CD14-positive monocyte (primary cell): ENCODE data around the gene TPTE2. TPM values are rescaled to one million over a fixed set of nuclear protein-coding genes. Genes with fewer than 3 reads are reported as not detected.
"Not testable (repeated sequence)": the region's sequence is repeated elsewhere in the genome, so short reads cannot be mapped to it uniquely, and the experiment has no call there.

Experiments
- DNase-seq, 3 donors: peaks; one replicate each; pipeline ENCODE4 v3.0.0-alpha.2; 2011 to 2022
- H2AFZ ChIP-seq: 2 replicates; pipeline ENCODE4 v1.6.0; 2012; ENCODE audit warnings: mild to moderate bottlenecking, low read depth, low read length, inconsistent platforms; ENCODE audit not compliant: insufficient read depth, poor library complexity, severe bottlenecking
- H3K27ac ChIP-seq, 2 donors: 1 replicate in 1 of 2; 2 replicates in 1 of 2; pipeline ENCODE4 v1.5.1; 2012 to 2013; ENCODE audit warnings: low read length in 2 of 2, control low read depth in 1 of 2, inconsistent platforms in 1 of 2, low read depth in 1 of 2, mild to moderate bottlenecking in 1 of 2
- H3K27me3 ChIP-seq, 2 donors: one replicate each; pipeline versions ENCODE4 v1.6.0 to v1.6.1; 2011 to 2013; ENCODE audit warnings: low read length in 2 of 2; ENCODE audit not compliant: control insufficient read depth in 2 of 2, insufficient read depth in 2 of 2
- H3K36me3 ChIP-seq, 2 donors: replicated peaks in 1 of 2; 1 replicate in 1 of 2; 2 replicates in 1 of 2; pipeline versions ENCODE4 v1.5.1 to v1.6.1; 2012 to 2013; ENCODE audit warnings: low read length in 2 of 2, control low read depth in 1 of 2, inconsistent platforms in 1 of 2, mild to moderate bottlenecking in 1 of 2; ENCODE audit not compliant: insufficient read depth in 2 of 2, control insufficient read depth in 1 of 2
- H3K4me1 ChIP-seq, 2 donors: 1 replicate in 1 of 2; 2 replicates in 1 of 2; pipeline versions ENCODE4 v1.5.1 to v1.6.1; 2012 to 2013; ENCODE audit warnings: low read length in 2 of 2, control low read depth in 1 of 2, inconsistent platforms in 1 of 2, mild to moderate bottlenecking in 1 of 2, moderate library complexity in 1 of 2; ENCODE audit not compliant: insufficient read depth in 2 of 2, control insufficient read depth in 1 of 2
- H3K4me2 ChIP-seq: replicated peaks from 2 replicates; pipeline ENCODE3; 2012; ENCODE audit warnings: low read length, moderate library complexity, mild to moderate bottlenecking; ENCODE audit not compliant: poor library complexity, severe bottlenecking; ENCODE audit errors: extremely low read depth
- H3K4me3 ChIP-seq, 3 experiments: fragments of 200-600 bp in 1 of 3; sonication (generic) in 1 of 3; replicated peaks in 1 of 3; 1 replicate in 2 of 3; 2 replicates in 1 of 3; pipeline ENCODE4 v1.5.1; 2011 to 2013; ENCODE audit warnings: low read length in 3 of 3, mild to moderate bottlenecking in 3 of 3, control low read depth in 2 of 3, low read depth in 2 of 3, inconsistent platforms in 1 of 3, moderate library complexity in 1 of 3
- H3K79me2 ChIP-seq: 2 replicates; pipeline ENCODE4 v1.6.0; 2012; ENCODE audit warnings: mild to moderate bottlenecking, control low read depth, inconsistent platforms, low read length, moderate library complexity; ENCODE audit not compliant: insufficient read depth
- H3K9ac ChIP-seq: 2 replicates; pipeline ENCODE4 v1.6.0; 2017; ENCODE audit warnings: low read length, mild to moderate bottlenecking; ENCODE audit not compliant: insufficient read depth, poor library complexity, severe bottlenecking
- H3K9me3 ChIP-seq, 2 donors: replicated peaks in 1 of 2; 1 replicate in 1 of 2; 2 replicates in 1 of 2; pipeline versions ENCODE4 v1.5.1 to v1.6.1; 2012 to 2013; ENCODE audit warnings: low read length in 2 of 2, control low read depth in 1 of 2; ENCODE audit not compliant: control insufficient read depth in 1 of 2, insufficient read depth in 1 of 2
- H4K20me1 ChIP-seq: 2 replicates; pipeline ENCODE4 v1.6.0; 2012; ENCODE audit warnings: mild to moderate bottlenecking, low read length, control low read depth, moderate library complexity; ENCODE audit not compliant: insufficient read depth
- H3K27ac Mint-ChIP-seq, 7 donors: one replicate each; pipeline ENCODE4 v1.8.0; 2020; ENCODE audit warnings: mild to moderate bottlenecking in 7 of 7, mixed read lengths in 7 of 7, moderate library complexity in 6 of 7, inconsistent platforms in 2 of 7
- H3K27me3 Mint-ChIP-seq, 3 donors: one replicate each; pipeline ENCODE4 v1.8.0; 2021 to 2022; ENCODE audit warnings: low read depth in 3 of 3, mild to moderate bottlenecking in 3 of 3, mixed read lengths in 3 of 3, moderate library complexity in 3 of 3, inconsistent platforms in 1 of 3
- H3K36me3 Mint-ChIP-seq, 2 donors: one replicate each; pipeline ENCODE4 v1.8.0; 2020; ENCODE audit warnings: mixed read lengths in 2 of 2, inconsistent platforms in 1 of 2, mild to moderate bottlenecking in 1 of 2
- H3K4me1 Mint-ChIP-seq: one replicate; pipeline ENCODE4 v1.8.0; 2020; ENCODE audit warnings: mild to moderate bottlenecking, mixed read lengths
- H3K4me3 Mint-ChIP-seq, 2 donors: one replicate each; pipeline ENCODE4 v1.8.0; 2020; ENCODE audit warnings: mild to moderate bottlenecking in 2 of 2, mixed read lengths in 2 of 2, moderate library complexity in 1 of 2
- H3K9me3 Mint-ChIP-seq, 7 donors: one replicate each; pipeline ENCODE4 v1.8.0; 2020 to 2022; ENCODE audit warnings: mixed read lengths in 7 of 7, mild to moderate bottlenecking in 6 of 7, moderate library complexity in 6 of 7, inconsistent platforms in 2 of 7
- WGBS: methylation state at CpG from one replicate; pipeline ENCODE4 v1.1.5; 2013; ENCODE audit warnings: missing lambda C conversion rate; ENCODE audit not compliant: insufficient coverage; 5-methylcytosine and 5-hydroxymethylcytosine counted together
- intact Hi-C, 2 donors: fragments of 100-400 bp; cut with micrococcal nuclease; formaldehyde crosslinking; loops; one replicate each; pipeline versions ENCODE4 v1.15.0 to v1.15.1; 2023
- polyA plus RNA-seq, 3 donors: library from polyadenylated mRNA; depleted of rRNA in 1 of 3; unstranded in 2 of 3; stranded (reverse) in 1 of 3; fragments of 300-500 nt in 2 of 3; fragments of >200 nt in 1 of 3; fragmentation: Illumina TruSeq in 2 of 3; gene quantifications; 1 replicate in 2 of 3; 2 replicates in 1 of 3; pipeline ENCODE4 v1.2.3, GENCODE V29; 2012 to 2021

TPTE2 gene
- polyA plus RNA-seq, 3 donors = not detected

- peaks cover 3 to 16% (median 10%) of the 10 kb centered on the region in 7 donors for H3K9me3 Mint-ChIP-seq
- no CpG with 5 or more reads among the region's 10 CpGs for WGBS
- peaks cover 0 to 20% of the 10 kb centered on the region in 2 donors for H3K9me3 ChIP-seq
- H3K79me2 ChIP-seq, H3K4me3 Mint-ChIP-seq, H3K27ac Mint-ChIP-seq, H3K27me3 Mint-ChIP-seq, H3K27ac ChIP-seq, DNase-seq, H3K4me1 Mint-ChIP-seq, H3K4me3 ChIP-seq, H2AFZ ChIP-seq, H4K20me1 ChIP-seq, intact Hi-C loops, H3K9ac ChIP-seq, H3K4me1 ChIP-seq, H3K36me3 ChIP-seq, H3K4me2 ChIP-seq, H3K36me3 Mint-ChIP-seq, H3K27me3 ChIP-seq: not testable (repeated sequence)
Measured at GRCh38 chr13:19559739-19560138, 1.6 kb downstream of the TPTE2 start.

DNA sequence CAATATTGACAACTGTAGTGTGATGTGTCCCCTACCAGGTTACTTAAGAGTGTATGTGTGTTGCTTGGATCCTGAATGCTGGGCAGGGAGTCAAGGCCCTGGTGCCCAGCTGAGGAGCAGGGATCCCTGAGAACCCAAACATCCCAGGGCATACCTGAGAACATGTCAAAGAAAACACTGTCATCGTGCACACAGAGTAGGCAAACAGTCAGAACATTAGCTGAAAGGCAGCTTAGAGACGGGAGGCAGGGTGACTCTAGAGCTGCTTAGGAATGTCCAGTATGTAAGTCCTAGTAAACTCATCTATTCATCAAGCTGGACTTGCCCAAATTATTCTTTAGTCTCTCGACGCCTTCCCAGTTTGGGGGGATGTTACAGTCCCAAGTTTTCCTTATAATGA, 4.0 kb downstream of the TPTE2 start:
- DNase-seq, H3K27me3 Mint-ChIP-seq, intact Hi-C loops, H3K27me3 ChIP-seq, H2AFZ ChIP-seq, H4K20me1 ChIP-seq, H3K4me1 Mint-ChIP-seq, H3K27ac ChIP-seq, H3K9ac ChIP-seq, H3K36me3 ChIP-seq, H3K4me3 Mint-ChIP-seq, H3K4me2 ChIP-seq, H3K36me3 Mint-ChIP-seq, H3K27ac Mint-ChIP-seq, H3K4me3 ChIP-seq, H3K4me1 ChIP-seq, H3K79me2 ChIP-seq: not testable (repeated sequence)
- H3K9me3 Mint-ChIP-seq = peaks cover 2 to 16% (median 10%) of the 10 kb centered on the region in 7 donors
- no CpG with 5 or more reads among the region's 4 CpGs for WGBS
- peaks cover 0 to 17% of the 10 kb centered on the region in 2 donors for H3K9me3 ChIP-seq

GRCh38 chr13:19549245-19549644, 12.1 kb downstream of the TPTE2 start:
- H3K9me3 ChIP-seq, H3K27ac ChIP-seq, H3K4me1 ChIP-seq, H3K4me1 Mint-ChIP-seq, H3K9ac ChIP-seq, H3K79me2 ChIP-seq, H2AFZ ChIP-seq, H3K27ac Mint-ChIP-seq, H3K36me3 Mint-ChIP-seq, H4K20me1 ChIP-seq, H3K27me3 ChIP-seq, DNase-seq, H3K4me2 ChIP-seq, intact Hi-C loops, H3K4me3 ChIP-seq, H3K4me3 Mint-ChIP-seq, H3K27me3 Mint-ChIP-seq, H3K36me3 ChIP-seq, H3K9me3 Mint-ChIP-seq: not testable (repeated sequence)
- WGBS = no CpG with 5 or more reads among the region's 4 CpGs

DNA sequence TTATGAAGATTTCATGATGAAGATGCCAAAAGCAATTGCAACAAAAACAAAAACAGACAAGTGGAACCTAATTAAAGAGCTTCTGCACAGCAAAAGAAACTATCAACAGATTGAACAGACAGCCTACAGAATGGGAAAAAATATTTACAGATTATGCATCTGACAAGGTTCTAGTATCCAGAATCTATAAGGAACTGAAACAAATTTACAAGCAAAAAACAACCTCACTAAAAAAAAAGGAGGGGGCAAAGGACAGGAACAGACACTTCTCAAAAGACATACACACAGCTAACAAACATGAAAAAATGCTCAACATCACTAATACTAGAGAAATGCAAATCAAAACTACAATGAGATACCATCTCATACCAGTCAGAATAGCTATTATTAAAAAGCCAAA, 35.7 kb downstream of the TPTE2 start:
- H3K27me3 ChIP-seq, H3K4me3 Mint-ChIP-seq, H3K9me3 ChIP-seq, H3K36me3 Mint-ChIP-seq, H3K27me3 Mint-ChIP-seq, H3K79me2 ChIP-seq, H3K4me3 ChIP-seq, DNase-seq, H3K4me1 Mint-ChIP-seq, H3K27ac ChIP-seq, H3K36me3 ChIP-seq, H3K27ac Mint-ChIP-seq, H2AFZ ChIP-seq, H3K9ac ChIP-seq, H4K20me1 ChIP-seq, H3K4me1 ChIP-seq, intact Hi-C loops, H3K4me2 ChIP-seq: not testable (repeated sequence)
- peaks cover 0 to 16% (median 3%) of the 10 kb centered on the region in 7 donors for H3K9me3 Mint-ChIP-seq
